ENCODE measurements around the gene YWHAE.
"Not testable (repeated sequence)": the region's sequence is repeated elsewhere in the genome, so short reads cannot be mapped to it uniquely, and the experiment has no call there.

- TF ChIP-seq CTCF (conservative IDR thresholded peaks at IDR 0.05; ENCODE audit: low read depth, low read length); MAZ (IDR thresholded peaks at IDR 0.05; ENCODE audit: borderline replicate concordance, low read depth, low read length); POLR2A (IDR thresholded peaks at IDR 0.05; ENCODE audit: low read depth, low read length); RAD21 (IDR thresholded peaks at IDR 0.05; ENCODE audit: low read length); CEBPB (IDR thresholded peaks at IDR 0.05; ENCODE audit: low read depth, low read length); RFX5 (IDR thresholded peaks at IDR 0.05; ENCODE audit: low read depth, low read length); BHLHE40 (IDR thresholded peaks at IDR 0.05; ENCODE audit: low read depth, low read length); SMC3 (IDR thresholded peaks at IDR 0.05; ENCODE audit: low read depth, low read length); USF2 (IDR thresholded peaks at IDR 0.05; ENCODE audit: low read depth, low read length): not testable (repeated sequence)
- TF ChIP-seq FOS (IDR thresholded peaks at IDR 0.05; ENCODE audit: low read depth, low read length), result peak; percentile 54; the same call in 1 of the 2 replicates
Observed at GRCh38 chr17:1360315-1360714, 39.7 kb downstream of the YWHAE start.
